ENCODE measurements around the gene BDH2.

The BDH2 gene

GRCh38 chr4:103104886-103105285 is 5.3 kb upstream of the BDH2 start:
- Mint-ChIP-seq H3K4me3 (no peak overlapping the region), H3K27ac (no peak overlapping the region), H3K4me1 (no peaks in the 10 kb centered on the region), H3K27me3 (ENCODE audit: low read depth) (no peaks in the 10 kb centered on the region), H3K36me3 (ENCODE audit: low read depth) (peaks cover 21% of the 10 kb centered on the region), H3K9me3 (no peaks in the 10 kb centered on the region)
- TF ChIP-seq CTCF (IDR thresholded peaks at IDR 0.05; ENCODE audit: unreplicated experiment in 3 of 3), result no peak

GRCh38 chr4:103100691-103101090 is 1.1 kb upstream of the BDH2 start:
- Mint-ChIP-seq H3K27ac (no peak overlapping the region), H3K36me3 (ENCODE audit: low read depth) (peaks cover 8% of the 10 kb centered on the region), H3K4me3 (no peak overlapping the region), H3K4me1 (peaks cover 28% of the 10 kb centered on the region), H3K9me3 (no peaks in the 10 kb centered on the region), H3K27me3 (ENCODE audit: low read depth) (no peaks in the 10 kb centered on the region)
- TF ChIP-seq CTCF (IDR thresholded peaks at IDR 0.05; ENCODE audit: unreplicated experiment in 3 of 3), result no peak

GRCh38 chr4:103098756-103099440 is 736 bp downstream of the BDH2 start:
- Mint-ChIP-seq H3K4me3 (peak overlapping the region; percentile 86 to 91 (median 90)), H3K27ac (peak overlapping the region; percentile 91 to 97 (median 95)), H3K4me1 (peaks cover 28% of the 10 kb centered on the region), H3K9me3 (no peaks in the 10 kb centered on the region), H3K27me3 (ENCODE audit: low read depth) (no peaks in the 10 kb centered on the region), H3K36me3 (ENCODE audit: low read depth) (peaks cover 13% of the 10 kb centered on the region)
- no peak for TF ChIP-seq CTCF (IDR thresholded peaks at IDR 0.05; ENCODE audit: unreplicated experiment in 3 of 3)

- Mint-ChIP-seq H3K36me3 (ENCODE audit: low read depth) (peaks cover 15% of the 10 kb centered on the region), H3K27ac (peak overlapping the region; percentile 91 to 97 (median 95)), H3K4me1 (peaks cover 28% of the 10 kb centered on the region), H3K4me3 (peak overlapping the region; percentile 86 to 91 (median 90)), H3K27me3 (ENCODE audit: low read depth) (no peaks in the 10 kb centered on the region), H3K9me3 (no peaks in the 10 kb centered on the region)
- TF ChIP-seq CTCF (IDR thresholded peaks at IDR 0.05; ENCODE audit: unreplicated experiment in 3 of 3), result no peak
Measured at GRCh38 chr4:103098341-103098740, 1.3 kb downstream of the BDH2 start.

- Mint-ChIP-seq H3K4me1 (peaks cover 28% of the 10 kb centered on the region), H3K9me3 (no peaks in the 10 kb centered on the region), H3K27me3 (ENCODE audit: low read depth) (no peaks in the 10 kb centered on the region), H3K36me3 (ENCODE audit: low read depth) (peaks cover 21% of the 10 kb centered on the region), H3K27ac (peak overlapping the region; percentile 65 to 91 (median 69)), H3K4me3 (peak overlapping the region; percentile 26 to 90 (median 57))
- no peak for TF ChIP-seq CTCF (IDR thresholded peaks at IDR 0.05; ENCODE audit: unreplicated experiment in 3 of 3)
Measured at GRCh38 chr4:103097112-103097511, 2.5 kb downstream of the BDH2 start.

- no peaks in the 10 kb centered on the region for H3K27me3 Mint-ChIP-seq (ENCODE audit: low read depth)
- H3K4me1 Mint-ChIP-seq, result peaks cover 28% of the 10 kb centered on the region
- TF ChIP-seq CTCF (IDR thresholded peaks at IDR 0.05; ENCODE audit: unreplicated experiment in 3 of 3), result no peak
- H3K9me3 Mint-ChIP-seq, result no peaks in the 10 kb centered on the region
- H3K36me3 Mint-ChIP-seq (ENCODE audit: low read depth), result peaks cover 39% of the 10 kb centered on the region
- H3K27ac Mint-ChIP-seq, result no peak overlapping the region
- no peak overlapping the region for H3K4me3 Mint-ChIP-seq
Measured at GRCh38 chr4:103095080-103095479, 4.6 kb downstream of the BDH2 start.

All from nephron (organoid).